LNCAP (cell line): ENCODE measurements around the gene FBXO24.

Experiments
- CTCF ChIP-seq: fragments of 450-650 bp; IDR thresholded peaks from 2 replicates; pipeline ENCODE4 v1.5.1; 2017; ENCODE audit warnings: mild to moderate bottlenecking

The FBXO24 gene

GRCh38 chr7:100575206-100575631, 10.9 kb upstream of the FBXO24 start:
- no peak for TF ChIP-seq CTCF

GRCh38 chr7:100575746-100576383, 10.3 kb upstream of the FBXO24 start:
- TF ChIP-seq CTCF: no peak

GRCh38 chr7:100576384-100576993, 9.6 kb upstream of the FBXO24 start:
- no peak for TF ChIP-seq CTCF

- no peak for TF ChIP-seq CTCF
Observed at GRCh38 chr7:100577103-100577502, 9.0 kb upstream of the FBXO24 start.

GRCh38 chr7:100577507-100577906, 8.6 kb upstream of the FBXO24 start:
- TF ChIP-seq CTCF: no peak

GRCh38 chr7:100578246-100579183, 7.6 kb upstream of the FBXO24 start:
- TF ChIP-seq CTCF: no peak

- no peak for TF ChIP-seq CTCF
Observed at GRCh38 chr7:100580466-100581283, 5.5 kb upstream of the FBXO24 start.
